ENCODE results near the gene ANKS6.

- no peak for TF ChIP-seq POLR2AphosphoS5 (IDR thresholded peaks at IDR 0.05; ENCODE audit: low read depth, low read length)
- no peak for TF ChIP-seq CTCF (IDR thresholded peaks at IDR 0.05)
- TF ChIP-seq REST (IDR thresholded peaks at IDR 0.05; ENCODE audit: insufficient read depth in 1 of 2, low read depth in 2 of 2, low read length in 1 of 2), result no peak
- no peak for TF ChIP-seq TCF7L2 (IDR thresholded peaks at IDR 0.05; ENCODE audit: low read depth, low read length)
These were observed 5.2 kb upstream of the ANKS6 start for GRCh38 chr9:98801561-98801960.
